HS-27A (cell line): ENCODE data around the gene CPED1.

ENCODE experiments used
- DNase-seq: peaks from one replicate; pipeline ENCODE4 v3.0.0-alpha.2; 2012; ENCODE audit warnings: low read depth, missing footprints

CPED1 gene

DNA sequence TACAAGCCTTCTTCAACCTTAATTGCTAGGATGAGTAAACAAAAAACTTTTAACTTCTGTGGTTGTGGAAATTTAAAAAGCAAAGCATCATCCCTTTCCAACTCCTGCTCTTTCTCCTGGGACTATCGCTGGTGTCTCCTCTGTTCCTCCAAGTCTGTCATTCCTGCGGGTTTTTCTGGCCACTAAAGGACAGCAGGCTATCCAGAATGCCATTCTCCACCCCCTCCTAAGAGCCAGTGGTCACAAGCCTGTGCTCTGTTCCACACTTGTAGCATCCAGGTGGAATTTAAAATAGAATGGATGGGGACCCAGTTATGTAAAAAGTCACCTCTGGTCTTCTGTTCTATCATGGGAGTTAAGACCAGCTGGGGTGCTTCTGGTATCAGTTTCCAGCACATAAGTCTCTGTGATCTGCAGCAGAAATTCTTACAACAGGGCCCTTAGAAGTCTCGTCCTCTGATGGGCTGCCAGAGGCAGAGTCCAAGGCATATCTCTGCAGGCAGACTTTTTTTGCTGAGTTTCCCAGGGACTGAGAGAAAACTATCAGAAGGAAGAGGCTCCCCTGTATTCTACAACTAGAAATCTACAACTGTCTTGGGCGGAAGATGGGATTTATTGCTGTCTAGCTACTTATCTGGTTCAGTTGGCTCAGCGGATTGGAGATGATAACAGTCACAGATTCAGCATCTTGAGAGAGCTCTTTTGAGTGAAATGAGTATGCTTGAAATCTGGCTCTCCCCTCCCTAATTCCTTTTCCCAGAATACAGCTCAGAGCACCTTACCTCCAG, 335.2 kb downstream of the CPED1 start:
- no peak for DNase-seq

GRCh38 chr7:121327671-121328070, 339.2 kb downstream of the CPED1 start:
- no peak for DNase-seq

GRCh38 chr7:121328508-121329190, 340.1 kb downstream of the CPED1 start, which contains the start of gene WNT16:
Gene WNT16, plus strand, starts transcription at chr7:121329000. Its CDS starts 293 bp downstream, at chr7:121329293.
- no peak for DNase-seq

GRCh38 chr7:121329191-121330052, 340.9 kb downstream of the CPED1 start:
- no peak for DNase-seq

DNA sequence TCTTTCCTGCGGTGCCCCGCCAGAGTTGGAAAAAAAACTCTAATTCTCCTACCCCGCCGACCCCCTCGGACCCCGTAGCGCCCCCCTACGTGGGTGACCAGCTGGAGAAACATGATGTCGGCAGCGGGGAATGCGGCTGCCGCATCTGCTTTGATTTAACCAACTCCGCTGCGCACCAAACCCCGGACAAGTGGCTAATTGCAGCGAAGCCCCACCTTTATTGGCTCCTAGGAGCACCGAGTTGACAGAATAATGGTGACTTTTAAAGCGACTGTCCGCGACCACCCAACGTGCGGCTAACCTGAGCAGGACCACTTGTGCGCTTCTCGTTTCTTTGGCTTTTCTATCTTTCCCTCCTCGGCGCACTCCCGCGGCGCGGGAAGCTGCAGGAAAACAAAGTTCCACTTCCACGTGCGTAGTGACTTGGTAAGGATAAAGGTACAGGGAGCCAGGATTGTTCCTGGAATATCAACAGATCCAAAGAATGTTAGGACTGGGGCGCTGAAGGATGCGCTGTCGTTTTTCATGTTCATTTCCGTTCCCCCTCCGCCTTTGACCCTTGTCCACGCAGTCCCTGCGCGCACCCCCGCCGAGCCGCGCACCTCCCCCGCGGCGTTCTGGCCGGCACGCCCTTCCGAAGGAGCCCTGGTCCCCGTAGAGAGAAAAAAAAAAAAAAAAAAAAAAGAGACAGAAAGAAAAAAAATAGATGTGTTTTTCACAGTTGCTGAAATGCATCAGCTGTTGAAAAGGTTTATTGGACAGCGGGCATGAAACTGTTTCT, 341.7 kb downstream of the CPED1 start:
- no peak for DNase-seq

GRCh38 chr7:121331048-121331447, 342.5 kb downstream of the CPED1 start:
- no peak for DNase-seq

- DNase-seq: no peak
Measured at GRCh38 chr7:121331574-121331973, 343.1 kb downstream of the CPED1 start.

DNA sequence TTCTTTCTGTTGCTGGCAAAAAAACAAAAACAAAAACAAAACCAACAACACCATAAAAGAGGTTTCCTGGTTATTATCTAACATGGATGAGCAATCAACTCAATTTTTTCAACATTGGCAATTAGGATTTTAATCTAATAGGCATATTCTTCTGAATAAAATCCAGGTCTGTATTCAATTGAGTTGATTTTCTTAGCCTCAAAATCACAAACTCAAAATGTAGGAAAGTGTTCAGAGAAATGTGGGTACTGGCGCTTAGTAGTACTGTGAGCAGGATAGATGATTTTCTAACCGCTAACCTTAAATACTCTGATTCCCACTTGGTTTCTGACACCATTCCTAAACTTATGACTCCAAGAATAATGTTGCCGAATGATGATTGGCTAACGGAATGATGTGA, 345.9 kb downstream of the CPED1 start:
- DNase-seq: no peak

DNA sequence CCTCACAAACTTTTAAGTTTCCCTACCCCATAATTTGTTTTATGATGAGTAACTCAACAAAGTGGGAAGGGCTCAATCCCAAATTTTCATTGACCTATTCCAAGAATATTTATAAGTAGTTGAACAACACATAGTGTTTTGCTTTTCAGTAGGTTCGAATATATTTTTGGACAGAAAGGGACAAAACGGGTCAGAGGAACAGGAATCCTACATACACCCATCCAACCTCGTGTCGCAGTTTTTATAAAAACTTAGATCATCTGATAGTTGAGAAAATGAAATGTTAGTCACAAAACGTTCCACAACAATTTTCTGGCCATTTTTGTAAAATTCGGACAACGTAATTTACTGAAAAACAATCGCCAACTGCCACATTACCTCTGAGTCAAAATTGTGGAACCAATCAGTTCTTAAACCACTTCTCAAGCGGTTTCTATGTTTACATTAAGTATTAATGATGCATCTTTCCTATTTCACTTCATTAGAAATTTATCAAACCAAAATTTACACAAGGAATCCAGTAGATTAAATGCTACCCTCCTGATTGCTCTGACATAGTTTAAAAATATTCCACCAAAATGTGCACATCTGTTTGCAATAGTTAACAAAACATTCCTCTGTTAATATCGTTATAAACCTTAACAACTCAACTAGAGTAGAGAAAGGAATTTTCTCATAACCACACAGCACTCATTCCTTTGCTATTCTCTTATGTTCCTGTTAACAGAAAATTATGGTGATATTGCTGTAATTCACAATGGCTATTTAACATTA, 346.6 kb downstream of the CPED1 start:
- DNase-seq: no peak

DNA sequence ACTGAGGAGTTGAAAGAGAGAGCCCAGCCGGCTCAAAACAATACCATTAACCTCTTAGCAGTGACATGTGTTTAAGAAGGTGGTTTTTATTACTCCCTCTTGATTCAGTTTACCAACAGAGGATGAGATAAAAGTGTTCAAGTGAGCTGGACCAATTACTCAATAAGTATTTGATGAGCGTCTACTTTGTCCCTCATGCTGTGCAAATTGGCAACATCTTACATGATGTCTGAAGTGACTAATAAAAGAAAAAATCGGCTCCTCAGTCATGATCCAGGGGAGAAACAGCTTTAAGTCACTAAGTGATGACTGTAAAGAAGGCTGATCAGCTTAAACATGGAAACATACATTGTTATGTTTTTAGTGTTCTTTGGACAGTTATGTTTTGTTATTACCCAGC, 348.1 kb downstream of the CPED1 start:
- DNase-seq: no peak

- no peak for DNase-seq
Measured at GRCh38 chr7:121337398-121337797, 348.9 kb downstream of the CPED1 start.

GRCh38 chr7:121339082-121339481, 350.6 kb downstream of the CPED1 start:
- DNase-seq: no peak

DNA sequence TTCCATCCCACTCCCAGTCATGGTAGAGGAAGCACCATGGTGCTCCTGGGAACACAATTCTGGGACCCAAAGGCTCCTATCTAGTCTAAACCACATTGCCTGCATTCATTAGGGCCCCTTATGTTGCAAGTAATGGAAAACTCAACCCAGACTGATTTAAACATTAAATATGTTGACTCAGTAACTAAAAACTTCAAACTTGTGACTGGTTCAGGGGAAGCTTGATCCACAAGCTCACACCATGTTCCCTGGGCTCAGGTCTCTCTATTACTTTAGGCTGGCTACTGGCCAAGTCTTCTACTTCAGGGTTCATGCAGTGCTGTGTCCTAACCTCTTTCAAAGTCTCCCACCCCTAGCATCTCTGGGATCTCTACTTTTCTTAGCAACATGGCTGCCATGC, 353.4 kb downstream of the CPED1 start:
- DNase-seq: no peak

- DNase-seq: no peak
Measured at GRCh38 chr7:121342631-121343030, 354.1 kb downstream of the CPED1 start.

GRCh38 chr7:121343302-121343701, 354.8 kb downstream of the CPED1 start:
- no peak for DNase-seq

- DNase-seq: no peak
Measured at GRCh38 chr7:121344093-121344492, 355.6 kb downstream of the CPED1 start.

DNA sequence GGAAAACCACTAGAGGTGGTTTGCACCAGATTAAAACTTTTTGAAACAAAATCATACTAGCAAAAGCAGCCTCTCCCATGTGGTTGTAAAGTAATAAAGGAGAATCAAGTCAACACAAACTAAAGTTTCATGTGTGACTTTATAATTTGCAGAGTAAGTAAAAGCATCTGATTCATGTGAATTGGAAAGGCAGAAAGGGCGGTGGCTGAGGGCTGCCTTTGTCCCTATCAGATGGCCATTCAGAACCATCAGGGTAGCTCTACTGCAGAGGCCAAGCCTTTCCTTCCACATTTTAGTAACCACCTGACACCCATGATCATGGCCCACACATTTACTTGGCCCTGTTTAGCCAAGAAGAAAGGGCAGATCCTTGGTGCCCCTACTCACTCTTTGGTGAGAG, 356.0 kb downstream of the CPED1 start:
- no peak for DNase-seq
